ENCODE measurements around the gene GNA12.

- TF ChIP-seq, protein P1, sequence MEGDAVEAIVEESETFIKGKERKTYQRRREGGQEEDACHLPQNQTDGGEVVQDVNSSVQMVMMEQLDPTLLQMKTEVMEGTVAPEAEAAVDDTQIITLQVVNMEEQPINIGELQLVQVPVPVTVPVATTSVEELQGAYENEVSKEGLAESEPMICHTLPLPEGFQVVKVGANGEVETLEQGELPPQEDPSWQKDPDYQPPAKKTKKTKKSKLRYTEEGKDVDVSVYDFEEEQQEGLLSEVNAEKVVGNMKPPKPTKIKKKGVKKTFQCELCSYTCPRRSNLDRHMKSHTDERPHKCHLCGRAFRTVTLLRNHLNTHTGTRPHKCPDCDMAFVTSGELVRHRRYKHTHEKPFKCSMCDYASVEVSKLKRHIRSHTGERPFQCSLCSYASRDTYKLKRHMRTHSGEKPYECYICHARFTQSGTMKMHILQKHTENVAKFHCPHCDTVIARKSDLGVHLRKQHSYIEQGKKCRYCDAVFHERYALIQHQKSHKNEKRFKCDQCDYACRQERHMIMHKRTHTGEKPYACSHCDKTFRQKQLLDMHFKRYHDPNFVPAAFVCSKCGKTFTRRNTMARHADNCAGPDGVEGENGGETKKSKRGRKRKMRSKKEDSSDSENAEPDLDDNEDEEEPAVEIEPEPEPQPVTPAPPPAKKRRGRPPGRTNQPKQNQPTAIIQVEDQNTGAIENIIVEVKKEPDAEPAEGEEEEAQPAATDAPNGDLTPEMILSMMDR (conservative IDR thresholded peaks at IDR 0.05; ENCODE audit: low read depth, low read length) = no peak
- TF ChIP-seq EZH2 (IDR thresholded peaks at IDR 0.05; ENCODE audit: low read length, unreplicated experiment) (no peak), EZH2phosphoT487 (IDR thresholded peaks at IDR 0.05; ENCODE audit: borderline replicate concordance, low read length) (no peak)
These were observed 70.5 kb downstream of the GNA12 start for GRCh38 chr7:2773608-2774007.

Measured in PC-3 (cell line).